ENCODE results near the gene MACROD1. TPM values are rescaled to one million over a fixed set of nuclear protein-coding genes. Genes with fewer than 3 reads are reported as not detected.

The MACROD1 gene
- total RNA-seq, 2 experiments from 2014 or later = 38.7 to 48.6 TPM

DNA sequence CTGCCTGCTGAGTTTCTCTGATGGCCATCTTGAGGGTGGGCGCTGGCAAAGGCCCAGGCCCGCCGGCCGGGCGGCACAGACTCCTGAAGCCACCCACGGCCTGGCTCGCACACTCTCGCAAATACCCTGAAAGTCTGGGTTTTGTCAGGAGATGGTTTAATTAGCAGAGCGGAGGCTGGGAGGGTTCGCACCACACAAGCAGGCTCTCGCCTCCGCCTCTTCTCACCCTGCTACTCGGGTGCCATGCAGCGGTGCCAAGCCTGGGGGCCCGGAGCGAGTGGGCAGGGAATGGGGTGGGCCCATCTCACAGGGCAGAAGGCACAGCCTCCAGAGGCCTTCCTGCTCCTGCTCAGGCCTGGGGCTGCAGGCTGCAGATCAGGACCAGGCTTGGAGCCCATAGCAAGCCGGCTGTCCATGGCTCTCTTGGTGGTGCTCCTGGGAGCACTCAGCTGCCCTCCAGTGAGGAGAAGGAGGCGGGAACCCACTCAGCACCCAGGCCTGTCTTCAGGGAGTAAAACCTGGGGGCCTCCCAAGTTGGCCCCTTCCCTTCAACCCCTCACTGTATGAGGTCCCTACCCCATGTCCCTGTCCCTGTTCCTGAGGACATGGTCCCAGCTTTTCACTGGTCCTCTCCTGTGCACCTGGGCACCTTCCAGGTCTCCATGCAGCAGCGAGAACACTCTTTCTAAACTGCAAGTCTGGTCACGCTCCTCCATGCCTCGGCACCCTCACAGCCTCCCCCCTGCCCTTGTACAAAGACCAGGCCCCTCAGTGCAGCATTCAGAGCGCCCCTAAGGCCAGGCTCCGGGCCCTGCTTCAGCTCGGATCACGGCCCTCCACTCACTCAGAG, 68.2 kb downstream of the MACROD1 start:
- DNase-seq = no peak
- H3K4me3 Mint-ChIP-seq = no peak overlapping the region
- CTCF ChIA-PET = no interaction called here
- no peaks in the 10 kb centered on the region for H3K9me3 Mint-ChIP-seq
- intact Hi-C loops (cut with micrococcal nuclease) = no loop called here
- H3K27me3 Mint-ChIP-seq (ENCODE audit: low read depth) = no peaks in the 10 kb centered on the region
- no peaks in the 10 kb centered on the region for H3K36me3 Mint-ChIP-seq (ENCODE audit: low read depth)
- H3K27ac Mint-ChIP-seq = no peak overlapping the region
- H3K4me1 Mint-ChIP-seq (ENCODE audit: low read depth) = no peaks in the 10 kb centered on the region

DNA sequence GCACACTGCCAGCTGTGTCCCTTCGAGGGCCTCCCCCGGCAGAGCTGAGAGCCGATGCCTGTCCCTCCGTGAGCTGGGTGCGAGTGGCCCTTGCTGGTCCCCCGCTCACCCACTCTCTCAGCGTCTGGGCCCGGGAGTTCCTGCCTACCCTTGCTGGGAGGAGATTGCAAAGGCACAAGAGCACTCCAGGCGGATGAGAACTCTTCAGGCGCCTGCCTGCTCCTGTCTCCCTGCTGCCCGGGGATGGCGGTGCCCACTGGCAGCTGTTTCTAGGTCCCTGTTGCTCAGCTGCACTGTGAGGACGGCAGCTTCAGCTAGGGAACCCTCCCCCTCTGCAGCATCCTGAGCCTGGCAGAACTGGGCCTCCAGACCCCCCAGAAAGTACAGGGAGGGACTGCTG, 69.1 kb downstream of the MACROD1 start:
- Mint-ChIP-seq H3K9me3 (no peaks in the 10 kb centered on the region), H3K27me3 (ENCODE audit: low read depth) (no peaks in the 10 kb centered on the region), H3K4me1 (ENCODE audit: low read depth) (no peaks in the 10 kb centered on the region), H3K4me3 (no peak overlapping the region), H3K27ac (no peak overlapping the region), H3K36me3 (ENCODE audit: low read depth) (no peaks in the 10 kb centered on the region)
- intact Hi-C loops (cut with micrococcal nuclease) = no loop called here
- DNase-seq = no peak
- CTCF ChIA-PET = interaction anchor here (0.7 kb wide), 1 partner anchor 96 kb away, joined by 4 read pairs; no protein-coding TSS in a partner anchor

DNA sequence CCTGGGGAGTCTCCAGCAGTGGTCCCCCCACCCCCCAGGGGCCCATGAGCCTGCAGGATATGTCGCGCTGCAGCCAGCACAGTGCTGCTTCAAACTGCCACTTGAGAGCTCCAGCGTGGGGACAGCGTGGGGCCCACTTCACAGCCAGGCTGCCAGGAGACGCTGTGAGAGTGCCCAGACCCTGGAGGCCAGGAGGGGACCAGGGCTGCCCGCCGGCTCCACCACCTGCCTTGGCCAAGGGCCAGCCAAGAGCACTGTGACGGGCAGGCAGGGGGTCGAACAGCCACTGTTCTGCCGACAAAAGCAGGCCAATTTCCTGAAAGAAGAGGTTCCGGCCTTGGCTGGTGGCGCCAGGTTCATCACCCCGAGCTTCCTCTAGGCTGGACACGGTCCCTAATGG, 70.0 kb downstream of the MACROD1 start:
- Mint-ChIP-seq H3K27ac (no peak overlapping the region), H3K9me3 (no peaks in the 10 kb centered on the region), H3K36me3 (ENCODE audit: low read depth) (no peaks in the 10 kb centered on the region), H3K4me1 (ENCODE audit: low read depth) (peaks cover 2% of the 10 kb centered on the region), H3K4me3 (no peak overlapping the region), H3K27me3 (ENCODE audit: low read depth) (no peaks in the 10 kb centered on the region)
- no peak for DNase-seq
- intact Hi-C loops (cut with micrococcal nuclease) = no loop called here
- CTCF ChIA-PET = interaction anchor here (0.7 to 0.8 kb wide), 2 partner anchors 9 to 95 kb away, joined by 3 to 4 read pairs; no protein-coding TSS in a partner anchor

DNA sequence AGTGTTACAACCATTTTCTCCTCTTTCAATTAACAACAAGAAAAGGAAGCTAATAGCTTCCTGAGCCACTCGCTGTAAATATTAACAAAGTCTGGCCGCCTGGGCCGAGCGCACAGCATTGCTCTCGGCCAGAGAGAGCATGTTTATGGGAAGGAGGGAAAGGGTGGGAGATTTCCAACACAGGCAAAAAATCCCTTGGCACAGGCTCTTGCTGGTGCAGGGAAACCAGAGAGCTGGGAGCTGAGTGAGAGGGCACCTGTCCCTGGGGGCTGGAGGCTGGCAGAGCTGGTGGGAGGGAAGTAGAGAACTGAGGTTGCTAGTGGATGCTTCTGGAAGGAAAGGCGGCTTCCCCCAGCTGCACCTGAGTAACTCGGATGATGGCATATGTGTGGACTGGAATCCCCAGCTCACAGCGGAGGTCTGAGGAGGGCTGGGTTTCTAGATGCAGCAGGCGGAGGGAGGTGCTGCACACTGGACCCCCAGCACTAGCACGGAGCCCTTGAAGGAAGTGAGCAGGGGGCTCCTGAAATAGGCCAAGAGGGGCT, 70.6 kb downstream of the MACROD1 start:
- intact Hi-C loops (cut with micrococcal nuclease) = no loop called here
- Mint-ChIP-seq H3K36me3 (ENCODE audit: low read depth) (no peaks in the 10 kb centered on the region), H3K27ac (no peak overlapping the region), H3K27me3 (ENCODE audit: low read depth) (no peaks in the 10 kb centered on the region), H3K4me3 (no peak overlapping the region), H3K9me3 (no peaks in the 10 kb centered on the region), H3K4me1 (ENCODE audit: low read depth) (peaks cover 4% of the 10 kb centered on the region)
- no peak for DNase-seq
- CTCF ChIA-PET = interaction anchor here (0.8 kb wide), 1 partner anchor 9 kb away, joined by 3 read pairs; no protein-coding TSS in a partner anchor

DNA sequence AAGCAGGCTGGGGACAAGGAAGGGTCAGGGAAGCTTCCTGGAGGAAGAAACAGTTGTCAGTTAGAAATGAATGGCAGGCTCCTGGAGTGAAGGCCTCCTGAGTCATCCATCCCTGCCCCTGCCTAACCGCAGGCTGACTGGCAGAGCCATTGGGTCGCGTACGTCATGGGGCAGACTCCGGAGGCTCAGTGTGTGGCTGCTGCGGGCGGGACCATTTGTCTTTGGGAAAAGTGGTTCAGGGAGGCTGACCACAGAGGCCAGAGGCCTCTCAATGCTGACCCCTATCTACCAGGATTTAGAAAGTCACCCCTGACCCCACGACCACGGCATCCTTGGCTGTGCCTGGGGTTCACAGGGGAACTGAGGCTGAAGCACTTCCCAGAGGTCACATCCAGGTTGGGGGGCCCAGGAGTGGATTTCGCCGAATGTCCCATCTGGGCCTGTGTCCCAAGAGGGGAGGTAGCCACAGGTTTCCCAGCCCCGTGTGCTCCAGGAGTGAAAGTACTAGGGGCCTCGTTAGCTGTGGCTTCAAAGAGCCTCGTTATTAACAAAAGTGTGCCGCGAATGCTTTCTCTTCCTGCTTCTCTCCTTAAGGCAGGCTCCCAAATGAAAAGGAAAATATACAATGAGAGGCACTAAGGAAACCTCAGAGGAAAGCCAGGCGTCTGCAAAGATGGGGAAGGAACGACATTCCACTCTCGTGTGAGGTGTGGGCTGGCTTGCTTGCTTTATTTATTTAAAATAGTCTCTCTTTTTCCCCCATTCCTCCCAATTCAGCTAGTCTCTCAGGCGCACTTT, 71.3 kb downstream of the MACROD1 start:
- Mint-ChIP-seq H3K9me3 (no peaks in the 10 kb centered on the region), H3K4me3 (no peak overlapping the region), H3K27me3 (ENCODE audit: low read depth) (no peaks in the 10 kb centered on the region), H3K4me1 (ENCODE audit: low read depth) (peaks cover 4% of the 10 kb centered on the region), H3K36me3 (ENCODE audit: low read depth) (no peaks in the 10 kb centered on the region), H3K27ac (no peak overlapping the region)
- intact Hi-C loops (cut with micrococcal nuclease) = no loop called here
- DNase-seq = no peak
- CTCF ChIA-PET = no interaction called here

DNA sequence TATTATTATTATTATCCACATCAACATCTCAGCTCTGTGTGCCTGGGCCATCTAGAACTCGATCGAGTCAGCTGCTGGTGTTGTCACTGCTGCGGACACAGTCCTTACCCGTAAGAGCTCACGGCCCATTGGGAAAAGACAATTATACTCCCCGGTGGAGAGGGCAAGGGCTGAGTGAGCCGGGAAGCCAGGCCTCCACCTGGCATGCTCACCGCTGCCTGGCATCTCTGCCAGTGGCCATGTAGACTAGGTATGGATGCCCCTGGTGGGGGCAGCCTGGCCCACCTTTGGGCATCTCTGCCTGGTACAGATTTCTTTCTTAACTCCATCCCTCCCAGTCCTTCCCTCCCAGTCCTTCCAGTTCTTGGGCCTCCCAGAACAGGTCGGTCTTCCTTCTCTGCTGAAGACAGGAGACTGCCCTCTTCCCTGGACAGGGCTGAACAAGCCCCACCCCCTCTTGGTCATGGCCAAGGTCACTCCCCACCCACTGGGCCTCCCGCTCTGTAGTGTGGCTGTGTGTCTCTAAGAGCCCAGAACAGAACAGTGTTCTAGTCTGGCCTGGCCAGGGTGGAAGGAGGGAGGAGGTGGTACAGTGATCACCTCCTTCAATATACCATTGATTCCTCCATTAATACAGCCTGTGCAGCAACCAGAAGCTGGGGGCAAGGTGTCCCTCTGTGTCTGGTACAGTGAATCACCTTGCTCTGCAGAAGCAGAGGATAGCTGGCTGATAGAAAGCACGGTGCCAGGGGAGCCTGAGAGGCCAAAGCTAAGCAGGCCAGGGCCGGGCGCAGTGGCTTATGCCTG, 72.5 kb downstream of the MACROD1 start:
- peaks cover 4% of the 10 kb centered on the region for H3K4me1 Mint-ChIP-seq (ENCODE audit: low read depth)
- no peak overlapping the region for H3K27ac Mint-ChIP-seq
- CTCF ChIA-PET = no interaction called here
- no peaks in the 10 kb centered on the region for H3K36me3 Mint-ChIP-seq (ENCODE audit: low read depth)
- no peaks in the 10 kb centered on the region for H3K27me3 Mint-ChIP-seq (ENCODE audit: low read depth)
- no peaks in the 10 kb centered on the region for H3K9me3 Mint-ChIP-seq
- no peak for DNase-seq
- H3K4me3 Mint-ChIP-seq = no peak overlapping the region
- intact Hi-C loops (cut with micrococcal nuclease) = no loop called here

DNA sequence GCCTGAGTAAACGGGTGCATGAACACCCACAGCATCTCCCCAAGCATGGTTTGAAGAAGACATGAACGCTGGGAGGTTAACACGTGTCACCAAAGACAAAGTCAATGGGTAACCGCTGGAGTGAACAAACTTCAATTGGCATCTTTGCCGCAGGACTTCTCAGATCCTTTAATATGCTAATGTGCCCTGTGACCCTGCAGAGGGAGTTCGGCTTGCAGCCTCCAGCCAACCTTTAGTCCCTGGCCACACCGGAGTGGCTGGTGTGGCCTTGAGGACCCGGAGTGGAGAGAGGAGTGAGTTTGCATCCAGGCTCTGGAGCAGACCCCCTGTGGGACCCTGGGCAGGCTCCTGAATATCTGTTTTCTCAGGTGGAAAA, 73.2 kb downstream of the MACROD1 start:
- H3K36me3 Mint-ChIP-seq (ENCODE audit: low read depth) = no peaks in the 10 kb centered on the region
- H3K9me3 Mint-ChIP-seq = no peaks in the 10 kb centered on the region
- H3K27me3 Mint-ChIP-seq (ENCODE audit: low read depth) = no peaks in the 10 kb centered on the region
- intact Hi-C loops (cut with micrococcal nuclease) = no loop called here
- no peak overlapping the region for H3K4me3 Mint-ChIP-seq
- H3K27ac Mint-ChIP-seq = no peak overlapping the region
- peaks cover 4% of the 10 kb centered on the region for H3K4me1 Mint-ChIP-seq (ENCODE audit: low read depth)
- CTCF ChIA-PET = no interaction called here
- no peak for DNase-seq

DNA sequence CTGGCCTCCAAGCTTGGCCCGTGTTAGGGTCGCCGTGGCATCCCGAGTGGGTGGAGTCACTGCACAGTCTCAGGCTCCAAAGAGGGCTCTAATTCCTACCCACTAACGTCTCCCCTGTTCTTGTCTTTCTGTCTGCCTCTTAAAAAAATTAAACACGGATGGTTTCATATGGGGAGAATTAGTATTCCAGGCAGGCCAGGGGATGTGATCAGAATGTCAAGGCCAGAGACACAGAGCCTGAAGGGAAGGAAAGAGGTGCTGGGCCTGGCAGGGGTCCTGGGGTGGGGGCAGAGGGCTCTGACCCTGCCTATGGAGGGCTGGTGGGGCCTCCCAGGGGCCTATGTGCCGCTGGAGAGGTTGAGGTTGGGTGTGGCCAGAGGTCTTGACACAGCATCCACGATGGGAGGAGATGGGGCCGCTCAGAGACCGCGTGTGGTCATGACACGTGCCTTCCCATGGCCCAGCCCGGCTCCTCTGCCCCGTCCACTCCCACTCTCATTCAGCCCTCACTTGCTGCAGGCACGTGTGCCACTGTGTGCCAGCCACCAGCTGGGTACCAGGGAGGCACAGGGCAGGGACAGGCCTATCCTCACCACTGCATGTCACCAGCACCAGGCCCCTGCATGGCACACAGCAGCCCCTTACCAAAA, 73.7 kb downstream of the MACROD1 start:
- CTCF ChIA-PET = no interaction called here
- Mint-ChIP-seq H3K36me3 (ENCODE audit: low read depth) (no peaks in the 10 kb centered on the region), H3K27me3 (ENCODE audit: low read depth) (no peaks in the 10 kb centered on the region), H3K9me3 (no peaks in the 10 kb centered on the region), H3K4me1 (ENCODE audit: low read depth) (peaks cover 4% of the 10 kb centered on the region), H3K27ac (no peak overlapping the region), H3K4me3 (no peak overlapping the region)
- intact Hi-C loops (cut with micrococcal nuclease) = no loop called here
- DNase-seq = no peak

DNA sequence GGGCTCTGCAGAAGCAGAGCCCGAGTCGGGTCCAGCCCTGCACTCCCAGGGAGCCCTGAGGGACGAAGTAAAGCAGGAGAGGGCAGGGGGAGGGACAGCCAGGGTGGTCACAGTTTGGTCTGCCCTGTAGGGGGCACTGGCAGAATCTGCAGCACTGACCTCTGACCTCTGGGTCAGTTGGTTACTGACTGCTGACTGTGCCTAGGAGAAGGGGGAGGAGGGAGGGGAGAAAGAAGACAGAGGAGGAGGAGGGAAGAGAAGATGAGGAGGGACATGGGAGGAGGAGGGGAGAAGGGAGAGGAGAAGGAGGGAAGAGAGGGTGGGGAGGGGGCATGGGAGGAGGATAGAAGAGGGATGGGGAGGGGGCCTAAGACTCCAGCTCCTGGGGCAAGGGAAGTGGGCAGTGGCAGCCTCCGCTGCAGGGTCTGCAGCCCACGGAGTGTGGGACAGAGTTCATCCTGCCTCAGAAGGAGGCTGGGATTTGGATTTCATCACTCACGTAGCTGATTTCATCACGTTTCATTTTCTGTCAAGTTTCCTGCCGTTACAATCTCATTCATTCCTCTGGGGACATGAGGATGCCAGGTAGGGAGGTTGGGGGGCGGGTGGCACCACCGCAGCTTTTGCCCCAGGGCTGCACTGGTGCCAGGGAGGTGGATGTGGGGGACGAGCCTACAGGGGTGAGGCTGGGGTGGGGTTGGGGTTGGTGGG, 75.0 kb downstream of the MACROD1 start:
- H3K4me3 Mint-ChIP-seq = peak overlapping the region; percentile 8
- CTCF ChIA-PET = no interaction called here
- no peaks in the 10 kb centered on the region for H3K36me3 Mint-ChIP-seq (ENCODE audit: low read depth)
- intact Hi-C loops (cut with micrococcal nuclease) = no loop called here
- no peaks in the 10 kb centered on the region for H3K27me3 Mint-ChIP-seq (ENCODE audit: low read depth)
- H3K4me1 Mint-ChIP-seq (ENCODE audit: low read depth) = peaks cover 4% of the 10 kb centered on the region
- no peak for DNase-seq
- H3K9me3 Mint-ChIP-seq = no peaks in the 10 kb centered on the region
- H3K27ac Mint-ChIP-seq = no peak overlapping the region

DNA sequence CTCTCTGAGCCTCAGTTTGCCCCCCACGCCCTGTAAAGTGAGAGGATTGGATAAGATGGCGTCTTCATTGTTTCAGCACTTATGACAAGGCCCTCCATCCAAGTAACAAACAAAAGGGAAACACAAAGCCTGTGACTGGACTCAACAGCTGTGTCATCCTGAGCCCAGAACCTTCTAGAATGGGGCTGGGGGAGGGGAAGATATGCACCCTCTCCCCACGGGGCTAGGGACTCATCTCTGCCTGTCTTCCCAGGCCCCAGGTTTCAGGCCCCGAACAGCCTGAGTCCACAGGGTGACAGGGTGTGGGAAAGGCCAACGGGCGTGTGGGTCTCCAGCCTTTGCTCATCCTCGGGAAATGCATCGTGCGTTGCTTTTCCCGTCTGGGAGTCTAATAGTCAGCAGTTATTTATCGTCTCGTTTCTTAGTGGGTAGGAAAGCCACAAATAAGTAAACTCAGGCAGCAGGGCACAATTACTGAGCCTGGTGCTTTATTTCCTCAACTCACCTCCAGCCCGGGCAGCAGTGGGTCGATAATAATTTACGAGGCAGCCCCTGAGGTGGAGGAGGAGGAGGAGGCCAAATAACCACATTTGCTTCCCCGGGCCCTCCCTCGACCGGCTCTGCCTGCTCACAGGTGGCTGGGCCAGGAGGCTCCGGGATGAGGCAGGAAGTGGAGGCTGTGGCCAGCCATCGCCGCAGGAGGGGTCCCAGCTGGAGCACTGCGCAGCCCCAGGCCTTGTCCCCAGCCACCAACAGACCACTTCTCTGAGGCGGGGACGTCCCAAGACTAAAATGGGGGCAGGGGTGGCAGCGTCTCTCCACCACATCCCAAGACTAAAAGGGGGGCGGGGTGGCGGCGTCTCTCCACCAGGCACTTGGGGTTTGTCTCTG, 75.8 kb downstream of the MACROD1 start:
- H3K27ac Mint-ChIP-seq = no peak overlapping the region
- CTCF ChIA-PET = no interaction called here
- no peaks in the 10 kb centered on the region for H3K9me3 Mint-ChIP-seq
- no peaks in the 10 kb centered on the region for H3K36me3 Mint-ChIP-seq (ENCODE audit: low read depth)
- no peak overlapping the region for H3K4me3 Mint-ChIP-seq
- intact Hi-C loops (cut with micrococcal nuclease) = no loop called here
- no peak for DNase-seq
- H3K4me1 Mint-ChIP-seq (ENCODE audit: low read depth) = peaks cover 4% of the 10 kb centered on the region
- H3K27me3 Mint-ChIP-seq (ENCODE audit: low read depth) = no peaks in the 10 kb centered on the region

DNA sequence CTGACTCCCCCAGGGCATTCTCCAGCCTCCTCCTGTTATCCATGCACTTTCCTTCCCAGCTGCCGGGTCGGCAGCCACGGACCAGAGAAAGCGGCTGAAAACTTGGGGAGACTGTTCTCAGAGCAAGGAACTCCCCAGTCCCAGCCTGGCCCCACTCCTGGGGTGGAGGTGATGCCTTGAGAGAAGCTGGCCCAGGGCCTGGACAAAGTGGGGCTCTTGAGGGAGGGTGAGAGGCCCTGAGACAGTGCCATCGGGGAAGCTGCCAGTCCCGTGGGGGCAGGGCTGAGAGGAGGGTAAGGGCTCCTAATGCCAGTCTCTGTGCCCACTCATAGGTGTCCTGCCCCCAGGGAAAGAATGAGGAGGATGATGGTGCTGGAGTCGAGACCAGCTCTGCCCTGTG, 76.4 kb downstream of the MACROD1 start:
- CTCF ChIA-PET = no interaction called here
- intact Hi-C loops (cut with micrococcal nuclease) = no loop called here

More for the DNA sequence above, 76.4 kb downstream of the MACROD1 start:
- no peaks in the 10 kb centered on the region for H3K9me3 Mint-ChIP-seq
- no peak overlapping the region for H3K27ac Mint-ChIP-seq
- no peak overlapping the region for H3K4me3 Mint-ChIP-seq
- H3K27me3 Mint-ChIP-seq (ENCODE audit: low read depth) = no peaks in the 10 kb centered on the region
- DNase-seq = no peak
- no peaks in the 10 kb centered on the region for H3K36me3 Mint-ChIP-seq (ENCODE audit: low read depth)
- H3K4me1 Mint-ChIP-seq (ENCODE audit: low read depth) = peaks cover 4% of the 10 kb centered on the region
